HCT116 (cell line): ENCODE data around the gene DDN. TPM values are rescaled to one million over a fixed set of nuclear protein-coding genes. Genes with fewer than 3 reads are reported as not detected.

Experiments used
- ATAC-seq: fragments of 200-7000 bp; cut with Tn5 transposase; 2 replicates; pipeline ENCODE4 v1.9.1; 2020; ENCODE audit warnings: mild to moderate bottlenecking, moderate library complexity
- BruUV-seq: library from RNA; stranded (reverse); fragments of 400-500 nt; replicated peaks from 2 replicates; lab custom pipeline; 2021; lab: Mats Ljungman, UMichigan
- CTCF ChIA-PET: fragments of 300-600 bp; sonication (Branson Sonifier 250); formaldehyde crosslinking; loops from one replicate; lab custom pipeline; 2021; ENCODE audit warnings: antibody characterized with exemption; lab: Charles Lee
- POLR2A ChIA-PET: fragments of 300-600, 350-600 bp; sonication (Branson Sonifier 250); formaldehyde crosslinking; loops from one replicate; lab custom pipeline; 2021; ENCODE audit warnings: antibody characterized with exemption; lab: Charles Lee
- RAD21 ChIA-PET, 2 experiments: fragments of 300-600 bp; sonication (Branson Sonifier 250); formaldehyde crosslinking; loops; one replicate each; lab custom pipeline; 2023; ENCODE audit warnings: low total read pairs in 2 of 2; ENCODE audit not compliant: uncharacterized antibody in 2 of 2, unreplicated experiment in 2 of 2, low non-redundant PET in 1 of 2; lab: Charles Lee
- DNase-seq: peaks from one replicate; pipeline ENCODE4 v3.0.0-alpha.2; 2010; ENCODE audit warnings: low read depth, low spot score
- H2AFZ ChIP-seq: fragments of 200-600 bp; shearing (Covaris generic), sonication (generic); 2 replicates; pipeline ENCODE4 v1.6.1; 2017; ENCODE audit warnings: low read depth, mixed run types, mixed read lengths, antibody characterized with exemption, low read length; ENCODE audit not compliant: poor library complexity, severe bottlenecking
- H3K27ac ChIP-seq: 2 replicates; pipeline ENCODE4 v1.5.1; 2012; ENCODE audit warnings: low read depth, low read length
- H3K27me3 ChIP-seq: fragments of 200-600 bp; sonication (generic); 2 replicates; pipeline ENCODE4 v1.6.1; 2016; ENCODE audit warnings: mixed run types, low read length, mixed read lengths; ENCODE audit not compliant: insufficient read depth
- H3K36me3 ChIP-seq, 2 experiments: fragments of 200-500 bp in 1 of 2; fragments of 200-600 bp in 1 of 2; sonication (Bioruptor generic) in 1 of 2; sonication (generic) in 1 of 2; 2 replicates each; pipeline versions ENCODE4 v1.5.1 to v1.6.1; 2014 to 2016; ENCODE audit warnings: low read length in 2 of 2, inconsistent platforms in 1 of 2, mixed read lengths in 1 of 2, mixed run types in 1 of 2; ENCODE audit not compliant: insufficient read depth in 2 of 2, control insufficient read depth in 1 of 2
- H3K4me1 ChIP-seq, 2 experiments: fragments of 200-600 bp in 1 of 2; sonication (generic) in 1 of 2; 2 replicates each; pipeline versions ENCODE4 v1.5.1 to v1.6.1; 2012 to 2017; ENCODE audit warnings: low read length in 2 of 2, inconsistent platforms in 1 of 2, mild to moderate bottlenecking in 1 of 2, mixed read lengths in 1 of 2, mixed run types in 1 of 2, moderate library complexity in 1 of 2; ENCODE audit not compliant: insufficient read depth in 2 of 2, control insufficient read depth in 1 of 2
- H3K4me2 ChIP-seq: fragments of 200-600 bp; sonication (generic); 2 replicates; pipeline ENCODE4 v1.6.1; 2017; ENCODE audit warnings: mixed run types, low read length, mixed read lengths
- H3K4me3 ChIP-seq, 2 experiments: fragments of 200-600 bp in 1 of 2; sonication (generic) in 1 of 2; replicated peaks in 1 of 2; 2 replicates each; pipeline ENCODE4 v1.5.1; 2011 to 2016; ENCODE audit warnings: low read length in 2 of 2, control low read depth in 1 of 2, low read depth in 1 of 2, mild to moderate bottlenecking in 1 of 2, mixed read lengths in 1 of 2, mixed run types in 1 of 2
- H3K79me2 ChIP-seq: fragments of 200-600 bp; sonication (generic); 2 replicates; pipeline ENCODE4 v1.6.1; 2017; ENCODE audit warnings: mild to moderate bottlenecking, mixed run types, low read length, moderate library complexity, mixed read lengths; ENCODE audit not compliant: insufficient read depth
- H3K9ac ChIP-seq: fragments of 200-600 bp; sonication (generic); 2 replicates; pipeline ENCODE4 v1.6.1; 2016; ENCODE audit warnings: low read length, mixed read lengths
- H3K9me2 ChIP-seq: fragments of 200-600 bp; sonication (generic), shearing (Covaris generic); 2 replicates; pipeline ENCODE4 v1.6.1; 2017; ENCODE audit warnings: mixed run types, mild to moderate bottlenecking, moderate library complexity; ENCODE audit not compliant: insufficient read depth
- H3K9me3 ChIP-seq, 2 experiments: fragments of 200-500 bp in 1 of 2; fragments of 200-600 bp in 1 of 2; sonication (Bioruptor generic) in 1 of 2; sonication (generic) in 1 of 2; 2 replicates each; pipeline ENCODE4 v1.6.1; 2014 to 2017; ENCODE audit warnings: low read length in 2 of 2, mixed read lengths in 2 of 2, inconsistent platforms in 1 of 2, low read depth in 1 of 2, mild to moderate bottlenecking in 1 of 2, mixed run types in 1 of 2, moderate library complexity in 1 of 2; ENCODE audit not compliant: control insufficient read depth in 1 of 2, insufficient read depth in 1 of 2
- H4K20me1 ChIP-seq: fragments of 200-600 bp; sonication (generic), shearing (Covaris generic); 2 replicates; pipeline ENCODE4 v1.6.1; 2017; ENCODE audit warnings: mixed run types, mild to moderate bottlenecking, moderate library complexity; ENCODE audit not compliant: insufficient read depth
- CBX3 ChIP-seq: IDR thresholded peaks from 2 replicates; pipeline ENCODE4 v1.6.1; 2012; ENCODE audit warnings: low read depth
- CEBPB ChIP-seq: IDR thresholded peaks from 2 replicates; pipeline ENCODE4 v1.6.1; 2012; ENCODE audit warnings: low read depth
- EGR1 ChIP-seq: IDR thresholded peaks from 2 replicates; pipeline ENCODE4 v1.6.1; 2012; ENCODE audit warnings: low read depth
- ELF1 ChIP-seq: IDR thresholded peaks from 2 replicates; pipeline ENCODE4 v1.6.1; 2012; ENCODE audit warnings: low read depth, borderline replicate concordance
- EZH2 ChIP-seq: fragments of 200-600 bp; sonication (generic); IDR thresholded peaks from 2 replicates; pipeline ENCODE4 v1.6.1; 2017; ENCODE audit warnings: antibody characterized with exemption, mixed run types
- EZH2phosphoT487 ChIP-seq: fragments of 200-600 bp; IDR thresholded peaks from 2 replicates; pipeline ENCODE4 v1.6.1; 2018; ENCODE audit warnings: antibody characterized with exemption, borderline replicate concordance
- FOSL1 ChIP-seq: IDR thresholded peaks from 2 replicates; pipeline ENCODE4 v1.6.1; 2012; ENCODE audit warnings: low read depth
- POLR2A ChIP-seq: IDR thresholded peaks from 2 replicates; pipeline ENCODE4 v1.7.0; 2011; ENCODE audit warnings: borderline replicate concordance; ENCODE audit not compliant: insufficient read depth, insufficient read length; ENCODE audit errors: extremely low read depth
- POLR2AphosphoS5 ChIP-seq: IDR thresholded peaks from 2 replicates; pipeline ENCODE4 v1.6.1; 2011; ENCODE audit warnings: mild to moderate bottlenecking, low read depth, low read length, moderate library complexity
- RAD21 ChIP-seq: IDR thresholded peaks from 2 replicates; pipeline ENCODE4 v1.6.1; 2012; ENCODE audit warnings: low read depth, mild to moderate bottlenecking
- SP1 ChIP-seq: IDR thresholded peaks from 2 replicates; pipeline ENCODE4 v1.6.1; 2012; ENCODE audit warnings: low read depth
- SRF ChIP-seq: IDR thresholded peaks from 2 replicates; pipeline ENCODE4 v1.6.1; 2012; ENCODE audit warnings: low read depth
- TCF7L2 ChIP-seq: IDR thresholded peaks from 2 replicates; pipeline ENCODE4 v1.7.0; 2011; ENCODE audit warnings: borderline replicate concordance, inconsistent platforms; ENCODE audit not compliant: insufficient read depth, insufficient read length; ENCODE audit errors: extremely low read depth
- YY1 ChIP-seq: IDR thresholded peaks from 2 replicates; pipeline ENCODE4 v1.6.1; 2011; ENCODE audit warnings: low read length, low read depth, moderate library complexity, mild to moderate bottlenecking; ENCODE audit not compliant: insufficient replicate concordance; ENCODE audit errors: extremely low read depth
- ZBTB33 ChIP-seq: IDR thresholded peaks from 2 replicates; pipeline ENCODE4 v1.6.1; 2011; ENCODE audit warnings: mild to moderate bottlenecking, low read length, moderate library complexity; ENCODE audit not compliant: insufficient replicate concordance; ENCODE audit errors: extremely low read depth
- ZFX ChIP-seq: fragments of 450-650 bp; IDR thresholded peaks from 2 replicates; pipeline ENCODE4 v1.6.1; 2017
- ZNF274 ChIP-seq: fragments of 200-500 bp; sonication (Bioruptor generic); IDR thresholded peaks from 2 replicates; pipeline ENCODE4 v1.6.1; 2014; ENCODE audit warnings: mild to moderate bottlenecking, low read depth, low read length, inconsistent platforms
- intact Hi-C: fragments of 100-400 bp; cut with micrococcal nuclease; formaldehyde crosslinking; loops from 2 replicates; pipeline ENCODE4 v1.10.0; 2022
- total RNA-seq: library from RNA; stranded (reverse); gene quantifications from one replicate; pipeline ENCODE4 v1.2.1, GENCODE V29; 2021; ENCODE audit not compliant: unreplicated experiment
- TF ChIP-seq, protein P1 (sequence below): IDR thresholded peaks from 2 replicates; pipeline ENCODE4 v1.6.1; 2012; ENCODE audit warnings: low read depth
- TF ChIP-seq, protein P2 (sequence below): IDR thresholded peaks from 2 replicates; pipeline ENCODE4 v1.6.1; 2012
- TF ChIP-seq, protein P3 (sequence below): IDR thresholded peaks from 2 replicates; pipeline ENCODE4 v1.6.1; 2012

DDN gene
- total RNA-seq, 1 experiment from 2014 or later = 8.1 TPM

GRCh38 chr12:49046129-49046895 lies 47.1 kb upstream of the DDN start:
- POLR2A ChIA-PET = no interaction called here
- Histone ChIP-seq H3K4me1 (peaks cover 0 to 4% of the 10 kb centered on the region in 2 experiments; a peak in 1 of 4 replicates), H3K4me3 (no peak overlapping the region), H3K4me2 (no peak overlapping the region), H2AFZ (no peak overlapping the region), H3K36me3 (peaks cover 63 to 80% of the 10 kb centered on the region in 2 experiments), H3K9me3 (no peaks in the 10 kb centered on the region), H3K9me2 (no peaks in the 10 kb centered on the region), H3K79me2 (peaks cover 15% of the 10 kb centered on the region; the same call in 1 of the 2 replicates), H3K9ac (no peak overlapping the region), H4K20me1 (no peaks in the 10 kb centered on the region), H3K27me3 (no peaks in the 10 kb centered on the region), H3K27ac (no peak overlapping the region)
- ATAC-seq (no peak), DNase-seq (no peak)
- RAD21 ChIA-PET = no interaction called here
- CTCF ChIA-PET = interaction anchor here (0.7 kb wide), 1 partner anchor 58 kb away, joined by 3 read pairs; no protein-coding TSS in a partner anchor
- intact Hi-C loops = no loop called here
- BruUV-seq = no TSS peak
- TF ChIP-seq POLR2AphosphoS5 (no peak), ZBTB33 (no peak), RAD21 (no peak), SP1 (no peak), EZH2phosphoT487 (no peak), EGR1 (no peak), ELF1 (no peak), SRF (no peak), POLR2A (no peak), CBX3 (no peak), ZFX (no peak), ZNF274 (no peak), YY1 (no peak), FOSL1 (no peak), EZH2 (no peak), CEBPB (no peak), TCF7L2 (no peak)
- TF ChIP-seq, protein P1, sequence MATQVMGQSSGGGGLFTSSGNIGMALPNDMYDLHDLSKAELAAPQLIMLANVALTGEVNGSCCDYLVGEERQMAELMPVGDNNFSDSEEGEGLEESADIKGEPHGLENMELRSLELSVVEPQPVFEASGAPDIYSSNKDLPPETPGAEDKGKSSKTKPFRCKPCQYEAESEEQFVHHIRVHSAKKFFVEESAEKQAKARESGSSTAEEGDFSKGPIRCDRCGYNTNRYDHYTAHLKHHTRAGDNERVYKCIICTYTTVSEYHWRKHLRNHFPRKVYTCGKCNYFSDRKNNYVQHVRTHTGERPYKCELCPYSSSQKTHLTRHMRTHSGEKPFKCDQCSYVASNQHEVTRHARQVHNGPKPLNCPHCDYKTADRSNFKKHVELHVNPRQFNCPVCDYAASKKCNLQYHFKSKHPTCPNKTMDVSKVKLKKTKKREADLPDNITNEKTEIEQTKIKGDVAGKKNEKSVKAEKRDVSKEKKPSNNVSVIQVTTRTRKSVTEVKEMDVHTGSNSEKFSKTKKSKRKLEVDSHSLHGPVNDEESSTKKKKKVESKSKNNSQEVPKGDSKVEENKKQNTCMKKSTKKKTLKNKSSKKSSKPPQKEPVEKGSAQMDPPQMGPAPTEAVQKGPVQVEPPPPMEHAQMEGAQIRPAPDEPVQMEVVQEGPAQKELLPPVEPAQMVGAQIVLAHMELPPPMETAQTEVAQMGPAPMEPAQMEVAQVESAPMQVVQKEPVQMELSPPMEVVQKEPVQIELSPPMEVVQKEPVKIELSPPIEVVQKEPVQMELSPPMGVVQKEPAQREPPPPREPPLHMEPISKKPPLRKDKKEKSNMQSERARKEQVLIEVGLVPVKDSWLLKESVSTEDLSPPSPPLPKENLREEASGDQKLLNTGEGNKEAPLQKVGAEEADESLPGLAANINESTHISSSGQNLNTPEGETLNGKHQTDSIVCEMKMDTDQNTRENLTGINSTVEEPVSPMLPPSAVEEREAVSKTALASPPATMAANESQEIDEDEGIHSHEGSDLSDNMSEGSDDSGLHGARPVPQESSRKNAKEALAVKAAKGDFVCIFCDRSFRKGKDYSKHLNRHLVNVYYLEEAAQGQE = no peak
- TF ChIP-seq, protein P2, sequence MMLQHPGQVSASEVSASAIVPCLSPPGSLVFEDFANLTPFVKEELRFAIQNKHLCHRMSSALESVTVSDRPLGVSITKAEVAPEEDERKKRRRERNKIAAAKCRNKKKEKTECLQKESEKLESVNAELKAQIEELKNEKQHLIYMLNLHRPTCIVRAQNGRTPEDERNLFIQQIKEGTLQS = no peak
- TF ChIP-seq, protein P3, sequence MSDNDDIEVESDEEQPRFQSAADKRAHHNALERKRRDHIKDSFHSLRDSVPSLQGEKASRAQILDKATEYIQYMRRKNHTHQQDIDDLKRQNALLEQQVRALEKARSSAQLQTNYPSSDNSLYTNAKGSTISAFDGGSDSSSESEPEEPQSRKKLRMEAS = no peak
